K562 (cell line): ENCODE data around the gene GLIPR1L1. TPM values are rescaled to one million over a fixed set of nuclear protein-coding genes. Genes with fewer than 3 reads are reported as not detected.

Experiments used
- CTCF ChIP-seq, 3 experiments: IDR thresholded peaks in 2 of 3; conservative IDR thresholded peaks in 1 of 3; 2 replicates each; pipeline ENCODE4 v1.5.1; 2011 to 2012; ENCODE audit warnings: low read length in 3 of 3, mild to moderate bottlenecking in 3 of 3, control low read depth in 2 of 3, improper control_type of control experiment in 1 of 3, inconsistent platforms in 1 of 3, low read depth in 1 of 3, mixed read lengths in 1 of 3, moderate library complexity in 1 of 3; ENCODE audit not compliant: insufficient read depth in 2 of 3
- EGR1 ChIP-seq: fragments of 450-650 bp; conservative IDR thresholded peaks from 2 replicates; pipeline ENCODE4 v1.6.1; 2017; ENCODE audit warnings: mild to moderate bottlenecking
- FOXJ2 ChIP-seq: fragments of 200-800 bp; sonication (Bioruptor generic); IDR thresholded peaks from 2 replicates; pipeline ENCODE4 v1.6.1; 2016; ENCODE audit warnings: missing genetic modification characterization, missing compliant biosample characterization
- FOXK2 ChIP-seq, 2 experiments: fragments of 450-650 bp; IDR thresholded peaks in 1 of 2; conservative IDR thresholded peaks in 1 of 2; 2 replicates each; pipeline ENCODE4 v1.6.1; 2016; ENCODE audit warnings: low read depth in 2 of 2, mild to moderate bottlenecking in 1 of 2
- FOXM1 ChIP-seq, 2 experiments: fragments of 450-650 bp in 1 of 2; sonication (generic) in 1 of 2; formaldehyde crosslinking in 1 of 2; IDR thresholded peaks; 2 replicates each; pipeline versions ENCODE4 v1.6.1 to v1.9.0; 2017 to 2022; ENCODE audit warnings: low read depth in 2 of 2, mild to moderate bottlenecking in 2 of 2, missing genetic modification reagents in 1 of 2, moderate library complexity in 1 of 2
- MED1 ChIP-seq: sonication (generic); formaldehyde crosslinking; IDR thresholded peaks from 2 replicates; pipeline ENCODE4 v1.8.1; 2023; ENCODE audit warnings: missing genetic modification reagents, borderline replicate concordance
- MLLT1 ChIP-seq, 2 experiments: fragments of 450-650 bp; IDR thresholded peaks; 2 replicates each; pipeline ENCODE4 v1.6.1; 2016
- PHTF2 ChIP-seq: fragments of 250-450 bp; sonication (Bioruptor Pico); IDR thresholded peaks from 2 replicates; pipeline ENCODE4 v1.5.0; 2021; ENCODE audit warnings: mild to moderate bottlenecking
- RAD21 ChIP-seq, 2 experiments: fragments of 250-450 bp in 1 of 2; fragments of 450-650 bp in 1 of 2; sonication (Bioruptor Pico) in 1 of 2; formaldehyde crosslinking in 1 of 2; IDR thresholded peaks in 1 of 2; conservative IDR thresholded peaks in 1 of 2; 2 replicates each; pipeline versions ENCODE4 v1.4.0 to v1.8.0; 2020 to 2022; ENCODE audit warnings: mild to moderate bottlenecking in 2 of 2, moderate library complexity in 1 of 2
- REST ChIP-seq, 2 experiments: fragments of 450-650 bp; formaldehyde crosslinking in 1 of 2; IDR thresholded peaks; 2 replicates each; pipeline versions ENCODE4 v1.4.0 to v1.6.1; 2014 to 2020; ENCODE audit warnings: mild to moderate bottlenecking in 2 of 2, borderline replicate concordance in 1 of 2, low read depth in 1 of 2
- SREBF1 ChIP-seq: fragments of 150-350 bp; IDR thresholded peaks from 2 replicates; pipeline ENCODE4 v1.6.1; 2014; ENCODE audit warnings: antibody characterized with exemption, low read depth, low read length, borderline replicate concordance
- TBP ChIP-seq: optimal IDR thresholded peaks from 2 replicates; pipeline ENCODE3; 2011; ENCODE audit warnings: low read depth, low read length, improper control_type of control experiment
- XRCC4 ChIP-seq: IDR thresholded peaks from one replicate; pipeline ENCODE4 v1.6.1; 2011; ENCODE audit not compliant: insufficient read depth, insufficient read length; ENCODE audit errors: extremely low read depth
- ZBTB17 ChIP-seq: fragments of 450-650 bp; formaldehyde crosslinking; IDR thresholded peaks from 2 replicates; pipeline ENCODE4 v1.4.0; 2020; ENCODE audit warnings: mild to moderate bottlenecking
- ZC3H11A ChIP-seq: IDR thresholded peaks from 2 replicates; pipeline ENCODE4 v1.6.1; 2012; ENCODE audit warnings: low read depth, low read length, improper control_type of control experiment
- polyA plus RNA-seq, 8 experiments: library from polyadenylated mRNA; depleted of rRNA in 4 of 8; stranded (reverse) in 5 of 8; unstranded in 3 of 8; fragments of >200 nt; fragmentation: Nextera tagmentation in 2 of 8; fragmentation: Illumina TruSeq in 1 of 8; extraction: Ambion mirVana in 2 of 8; extraction: Trizol in 1 of 8; gene quantifications; 2 replicates each; pipeline versions ENCODE4 v1.2.1 to v1.2.3, GENCODE V29; 2011 to 2014; ENCODE audit warnings: inconsistent platforms in 1 of 8, missing spikeins in 1 of 8
- total RNA-seq, 7 experiments: library from RNA; depleted of rRNA in 6 of 7; stranded (reverse); fragments of >200 nt in 6 of 7; fragmentation: Illumina TruSeq in 2 of 7; extraction: Trizol in 2 of 7; gene quantifications; 2 replicates each; pipeline versions ENCODE4 v1.2.1 to v1.2.3, GENCODE V29; 2011 to 2021; ENCODE audit warnings: low replicate concordance in 1 of 7

The GLIPR1L1 gene
- total and polyA plus RNA-seq, 9 of the 15 experiments (the other 6 are each of a cell fraction or from before 2014, with no cell fraction given) = not detected

GRCh38 chr12:75334384-75335030 is at the start of gene GLIPR1L1 (continued):
- TF ChIP-seq CTCF (IDR thresholded peaks at IDR 0.05 in 2 of 3, conservative IDR thresholded peaks at IDR 0.05 in 1 of 3; ENCODE audit: insufficient read depth in 2 of 3, low read depth in 1 of 3, low read length in 3 of 3) (peak; percentile 72 to 81 (median 76)), ZC3H11A (no peak), MLLT1 (IDR thresholded peaks at IDR 0.05) (peak in 1 of 2 experiments; percentile 53; a peak in 1 of 4 replicates), RAD21 (CRISPR knock-in tag; conservative IDR thresholded peaks at IDR 0.05 in 1 of 2, IDR thresholded peaks at IDR 0.05 in 1 of 2) (peak; percentile 47 to 69), FOXM1 (IDR thresholded peaks at IDR 0.05; ENCODE audit: low read depth) (no peak), FOXM1 (CRISPR knock-in tag; IDR thresholded peaks at IDR 0.05; ENCODE audit: low read depth) (no peak), FOXJ2 (tag) (no peak), MED1 (no peak), XRCC4 (no peak), SREBF1 (no peak), TBP (no peak), PHTF2 (no peak), REST (IDR thresholded peaks at IDR 0.05; ENCODE audit: borderline replicate concordance) (peak; percentile 41; the same call in 1 of the 2 replicates), REST (CRISPR knock-in tag; IDR thresholded peaks at IDR 0.05; ENCODE audit: low read depth) (no peak), ZBTB17 (CRISPR knock-in tag) (peak; percentile 71; the same call in 1 of the 2 replicates), EGR1 (peak; percentile 49), FOXK2 (conservative IDR thresholded peaks at IDR 0.05 in 1 of 2, IDR thresholded peaks at IDR 0.05 in 1 of 2; ENCODE audit: low read depth in 2 of 2) (no peak)
